GM12878 (cell line): ENCODE data around the gene RABL6. TPM values are rescaled to one million over a fixed set of nuclear protein-coding genes. Genes with fewer than 3 reads are reported as not detected.

Experiments used
- ATAC-seq: fragments of 200-7000 bp; cut with Tn5 transposase; 3 replicates; pipeline ENCODE4 v1.9.1; 2020; ENCODE audit warnings: mild to moderate bottlenecking, moderate library complexity
- BruUV-seq: library from RNA; stranded (reverse); fragments of 400-500 nt; replicated peaks from 2 replicates; lab custom pipeline; 2021; lab: Mats Ljungman, UMichigan
- CTCF ChIA-PET: fragments of 300-600 bp; sonication (Branson Sonifier 250); formaldehyde crosslinking; extraction: SDS; loops from one replicate; lab custom pipeline; 2021; ENCODE audit warnings: inconsistent platforms; lab: Yijun Ruan, JAX
- POLR2A ChIA-PET: fragments of 350-600 bp; formaldehyde crosslinking; extraction: SDS; loops from one replicate; lab custom pipeline; 2021; ENCODE audit warnings: inconsistent platforms; lab: Charles Lee
- RAD21 ChIA-PET: fragments of 300-600 bp; sonication (Branson Sonifier 250); formaldehyde crosslinking; loops from one replicate; lab custom pipeline; 2023; ENCODE audit warnings: antibody characterized with exemption; ENCODE audit not compliant: unreplicated experiment; lab: Charles Lee
- SMC1A ChIA-PET: fragments of 300-600 bp; sonication (Branson Sonifier 250); formaldehyde crosslinking; loops from one replicate; lab custom pipeline; 2023; ENCODE audit not compliant: unreplicated experiment, uncharacterized antibody; lab: Charles Lee
- DNase-seq: peaks from one replicate; pipeline ENCODE4 v3.0.0-alpha.2; 2011; ENCODE audit warnings: low read depth, low spot score
- FAIRE-seq: peaks from 3 replicates; lab custom pipeline; 2011; peaks lifted over from hg19 to GRCh38; lab: Jason Lieb, UNC
- H2AFZ ChIP-seq: 2 replicates; pipeline ENCODE4 v1.6.0; 2011; ENCODE audit warnings: low read depth, low read length, control low read depth; ENCODE audit not compliant: control insufficient read depth
- H3K27ac ChIP-seq: 2 replicates; pipeline ENCODE4 v1.5.1; 2011; ENCODE audit warnings: control low read depth; ENCODE audit not compliant: control insufficient read depth, insufficient read depth
- H3K27me3 ChIP-seq, 2 experiments: replicated peaks in 1 of 2; 2 replicates each; pipeline versions ENCODE4 v1.6.0 to v1.6.1; 2011; ENCODE audit warnings: low read length in 1 of 2; ENCODE audit not compliant: control insufficient read depth in 2 of 2, insufficient read depth in 2 of 2
- H3K36me3 ChIP-seq, 2 experiments: 2 replicates each; pipeline ENCODE4 v1.5.1; 2011; ENCODE audit warnings: low read length in 1 of 2; ENCODE audit not compliant: control insufficient read depth in 2 of 2, insufficient read depth in 2 of 2
- H3K4me1 ChIP-seq: 2 replicates; pipeline ENCODE4 v1.6.1; 2011; ENCODE audit warnings: mild to moderate bottlenecking, low read length, moderate library complexity, mixed read lengths; ENCODE audit not compliant: control insufficient read depth, insufficient read depth
- H3K4me2 ChIP-seq: 2 replicates; pipeline ENCODE4 v1.6.0; 2011; ENCODE audit warnings: control low read depth; ENCODE audit not compliant: control insufficient read depth, insufficient read depth
- H3K4me3 ChIP-seq: fragments of 200-600 bp; sonication (generic); 2 replicates; pipeline ENCODE4 v1.5.1; 2016
- H3K79me2 ChIP-seq: 2 replicates; pipeline ENCODE4 v1.6.0; 2011; ENCODE audit warnings: low read length; ENCODE audit not compliant: control insufficient read depth, insufficient read depth
- H3K9ac ChIP-seq: 2 replicates; pipeline ENCODE4 v1.8.0; 2011; ENCODE audit warnings: low read length, control low read depth, mixed read lengths; ENCODE audit not compliant: control insufficient read depth, insufficient read depth
- H3K9me3 ChIP-seq: replicated peaks from 3 replicates; pipeline ENCODE4 v1.5.1; 2011; ENCODE audit warnings: mild to moderate bottlenecking, low read length; ENCODE audit not compliant: control insufficient read depth, insufficient read depth
- H4K20me1 ChIP-seq: 2 replicates; pipeline ENCODE4 v1.6.0; 2011; ENCODE audit not compliant: control insufficient read depth, insufficient read depth
- ESRRA ChIP-seq: IDR thresholded peaks from 2 replicates; pipeline ENCODE4 v1.6.1; 2012; ENCODE audit warnings: mild to moderate bottlenecking, low read length, improper control_type of control experiment
- MTA2 ChIP-seq: fragments of 450-650 bp; IDR thresholded peaks from 2 replicates; pipeline ENCODE4 v1.6.1; 2016; ENCODE audit warnings: low read depth, mild to moderate bottlenecking, moderate library complexity
- MYB ChIP-seq: fragments of 150-350 bp; IDR thresholded peaks from 2 replicates; pipeline ENCODE4 v1.6.1; 2014; ENCODE audit warnings: mild to moderate bottlenecking, low read depth, low read length, borderline replicate concordance
- NR2F1 ChIP-seq: fragments of 450-650 bp; conservative IDR thresholded peaks from 2 replicates; pipeline ENCODE4 v1.6.1; 2017; ENCODE audit warnings: mild to moderate bottlenecking
- PKNOX1 ChIP-seq: fragments of 450-650 bp; IDR thresholded peaks from 2 replicates; pipeline ENCODE4 v1.6.1; 2016; ENCODE audit warnings: mild to moderate bottlenecking
- POLR2AphosphoS2 ChIP-seq: IDR thresholded peaks from 2 replicates; pipeline ENCODE4 v1.6.1; 2011; ENCODE audit warnings: low read depth, mild to moderate bottlenecking, low read length, improper control_type of control experiment, moderate library complexity
- POLR2AphosphoS5 ChIP-seq: IDR thresholded peaks from 2 replicates; pipeline ENCODE4 v1.6.1; 2011; ENCODE audit warnings: mild to moderate bottlenecking, low read length, inconsistent platforms
- SMC3 ChIP-seq: IDR thresholded peaks from 2 replicates; pipeline ENCODE4 v1.6.1; 2011; ENCODE audit warnings: low read length, improper control_type of control experiment, borderline replicate concordance
- TAF1 ChIP-seq: IDR thresholded peaks from 2 replicates; pipeline ENCODE4 v1.6.1; 2011; ENCODE audit warnings: mild to moderate bottlenecking, low read depth, low read length, borderline replicate concordance
- TBL1XR1 ChIP-seq: IDR thresholded peaks from 2 replicates; pipeline ENCODE4 v1.6.1; 2012; ENCODE audit warnings: low read depth, low read length, improper control_type of control experiment
- WGBS: methylation state at CpG from one replicate; pipeline ENCODE4 v1.1.6; 2016; ENCODE audit warnings: low lambda C conversion rate; ENCODE audit not compliant: insufficient replicate concordance, insufficient coverage; ENCODE audit errors: missing lambda C conversion rate; 5-methylcytosine and 5-hydroxymethylcytosine counted together
- in situ Hi-C: fragments of 300-500 bp; cut with MboI; formaldehyde crosslinking; loops from 9 replicates; pipeline ENCODE4 v1.14.3; 2018; ENCODE audit warnings: mixed read lengths
- intact Hi-C: fragments of 100-400 bp; cut with micrococcal nuclease; formaldehyde crosslinking; loops from one replicate; pipeline ENCODE4 v1.14.2; 2022; ENCODE audit not compliant: unreplicated experiment
- polyA plus RNA-seq, 11 experiments: library from polyadenylated mRNA; depleted of rRNA in 4 of 11; unstranded in 6 of 11; stranded (reverse) in 5 of 11; fragments of >200 nt; fragmentation: Nextera tagmentation in 4 of 11; fragmentation: Illumina TruSeq in 1 of 11; extraction: Ambion mirVana in 4 of 11; extraction: Trizol in 1 of 11; gene quantifications; 1 replicate in 1 of 11; 2 replicates in 10 of 11; pipeline versions ENCODE4 v1.2.1 to v1.2.3, GENCODE V29; 2011 to 2016; ENCODE audit warnings: inconsistent platforms in 2 of 11, missing spikeins in 2 of 11, low read depth in 1 of 11
- total RNA-seq, 4 experiments: library from RNA; depleted of rRNA in 3 of 4; stranded (reverse); fragments of >200 nt in 3 of 4; fragmentation: Illumina TruSeq in 1 of 4; extraction: Trizol in 1 of 4; gene quantifications; 2 replicates each; pipeline versions ENCODE4 v1.2.1 to v1.2.3, GENCODE V29; 2013 to 2021
- TF ChIP-seq, protein P1 (sequence below): fragments of 450-650 bp; IDR thresholded peaks from 2 replicates; pipeline ENCODE4 v1.6.1; 2017; ENCODE audit warnings: mild to moderate bottlenecking, moderate library complexity
- TF ChIP-seq, protein P2 (sequence below): fragments of 150-350 bp; IDR thresholded peaks from 2 replicates; pipeline ENCODE4 v1.6.1; 2014; ENCODE audit warnings: mild to moderate bottlenecking, low read depth, low read length
- TF ChIP-seq, protein P3 (sequence below): IDR thresholded peaks from 2 replicates; pipeline ENCODE4 v1.6.1; 2012; ENCODE audit warnings: improper control_type of control experiment, low read depth, low read length; ENCODE audit not compliant: insufficient replicate concordance

Gene RABL6
- total and polyA plus RNA-seq, 10 of the 15 experiments (the other 5 are each of a cell fraction or from before 2014, with no cell fraction given) = 1.4 to 134 (median 42.7) TPM

DNA sequence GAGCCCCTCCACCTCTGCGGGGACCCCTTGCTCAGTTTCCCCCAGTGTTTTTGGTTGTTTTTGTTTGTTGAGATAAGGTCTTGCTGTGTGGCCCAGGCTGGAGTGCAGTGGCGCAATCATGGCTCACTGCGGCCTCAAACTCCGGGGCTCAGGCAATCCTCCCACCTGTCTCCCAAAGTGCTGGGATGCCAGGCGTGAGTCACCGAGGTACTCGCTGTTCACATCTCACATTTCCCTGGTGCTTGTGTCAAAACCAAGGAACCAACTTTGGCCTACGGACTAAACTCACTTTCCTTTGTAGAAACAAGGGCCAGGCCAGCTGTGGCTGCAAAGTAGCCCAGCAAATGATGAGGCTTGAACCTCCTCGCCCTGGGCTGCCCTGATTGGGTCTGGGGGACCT lies 24.8 kb downstream of the RABL6 start:
- intact Hi-C loops = no loop called here
- Histone ChIP-seq H4K20me1 (no peaks in the 10 kb centered on the region), H3K79me2 (no peaks in the 10 kb centered on the region), H2AFZ (no peak overlapping the region), H3K36me3 (peaks cover 3 to 12% of the 10 kb centered on the region in 2 experiments; a peak in 3 of 4 replicates), H3K4me2 (no peak overlapping the region), H3K4me1 (no peaks in the 10 kb centered on the region), H3K27ac (no peak overlapping the region), H3K4me3 (no peak overlapping the region), H3K27me3 (no peaks in the 10 kb centered on the region), H3K9me3 (no peaks in the 10 kb centered on the region), H3K9ac (no peak overlapping the region)
- ATAC-seq (no peak), DNase-seq (no peak), FAIRE-seq (no peak)
- no TSS peak for BruUV-seq
- in situ Hi-C loops = no loop called here
- SMC1A ChIA-PET = no interaction called here
- CTCF ChIA-PET = interaction anchor here (1.5 kb wide), 1 partner anchor 10 kb away, joined by 4 read pairs; the partner anchor contains the start of gene AJM1
- RAD21 ChIA-PET = no interaction called here
- 96% methylated on average over 9 of the region's 9 CpGs for WGBS
- POLR2A ChIA-PET = no interaction called here
- TF ChIP-seq TBL1XR1 (no peak), ESRRA (no peak), MTA2 (no peak), POLR2AphosphoS2 (no peak), NR2F1 (no peak), POLR2AphosphoS5 (no peak), PKNOX1 (no peak), TAF1 (no peak), MYB (no peak), SMC3 (no peak)
- TF ChIP-seq, protein P1, sequence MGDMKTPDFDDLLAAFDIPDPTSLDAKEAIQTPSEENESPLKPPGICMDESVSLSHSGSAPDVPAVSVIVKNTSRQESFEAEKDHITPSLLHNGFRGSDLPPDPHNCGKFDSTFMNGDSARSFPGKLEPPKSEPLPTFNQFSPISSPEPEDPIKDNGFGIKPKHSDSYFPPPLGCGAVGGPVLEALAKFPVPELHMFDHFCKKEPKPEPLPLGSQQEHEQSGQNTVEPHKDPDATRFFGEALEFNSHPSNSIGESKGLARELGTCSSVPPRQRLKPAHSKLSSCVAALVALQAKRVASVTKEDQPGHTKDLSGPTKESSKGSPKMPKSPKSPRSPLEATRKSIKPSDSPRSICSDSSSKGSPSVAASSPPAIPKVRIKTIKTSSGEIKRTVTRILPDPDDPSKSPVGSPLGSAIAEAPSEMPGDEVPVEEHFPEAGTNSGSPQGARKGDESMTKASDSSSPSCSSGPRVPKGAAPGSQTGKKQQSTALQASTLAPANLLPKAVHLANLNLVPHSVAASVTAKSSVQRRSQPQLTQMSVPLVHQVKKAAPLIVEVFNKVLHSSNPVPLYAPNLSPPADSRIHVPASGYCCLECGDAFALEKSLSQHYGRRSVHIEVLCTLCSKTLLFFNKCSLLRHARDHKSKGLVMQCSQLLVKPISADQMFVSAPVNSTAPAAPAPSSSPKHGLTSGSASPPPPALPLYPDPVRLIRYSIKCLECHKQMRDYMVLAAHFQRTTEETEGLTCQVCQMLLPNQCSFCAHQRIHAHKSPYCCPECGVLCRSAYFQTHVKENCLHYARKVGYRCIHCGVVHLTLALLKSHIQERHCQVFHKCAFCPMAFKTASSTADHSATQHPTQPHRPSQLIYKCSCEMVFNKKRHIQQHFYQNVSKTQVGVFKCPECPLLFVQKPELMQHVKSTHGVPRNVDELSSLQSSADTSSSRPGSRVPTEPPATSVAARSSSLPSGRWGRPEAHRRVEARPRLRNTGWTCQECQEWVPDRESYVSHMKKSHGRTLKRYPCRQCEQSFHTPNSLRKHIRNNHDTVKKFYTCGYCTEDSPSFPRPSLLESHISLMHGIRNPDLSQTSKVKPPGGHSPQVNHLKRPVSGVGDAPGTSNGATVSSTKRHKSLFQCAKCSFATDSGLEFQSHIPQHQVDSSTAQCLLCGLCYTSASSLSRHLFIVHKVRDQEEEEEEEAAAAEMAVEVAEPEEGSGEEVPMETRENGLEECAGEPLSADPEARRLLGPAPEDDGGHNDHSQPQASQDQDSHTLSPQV = no peak
- TF ChIP-seq, protein P2, sequence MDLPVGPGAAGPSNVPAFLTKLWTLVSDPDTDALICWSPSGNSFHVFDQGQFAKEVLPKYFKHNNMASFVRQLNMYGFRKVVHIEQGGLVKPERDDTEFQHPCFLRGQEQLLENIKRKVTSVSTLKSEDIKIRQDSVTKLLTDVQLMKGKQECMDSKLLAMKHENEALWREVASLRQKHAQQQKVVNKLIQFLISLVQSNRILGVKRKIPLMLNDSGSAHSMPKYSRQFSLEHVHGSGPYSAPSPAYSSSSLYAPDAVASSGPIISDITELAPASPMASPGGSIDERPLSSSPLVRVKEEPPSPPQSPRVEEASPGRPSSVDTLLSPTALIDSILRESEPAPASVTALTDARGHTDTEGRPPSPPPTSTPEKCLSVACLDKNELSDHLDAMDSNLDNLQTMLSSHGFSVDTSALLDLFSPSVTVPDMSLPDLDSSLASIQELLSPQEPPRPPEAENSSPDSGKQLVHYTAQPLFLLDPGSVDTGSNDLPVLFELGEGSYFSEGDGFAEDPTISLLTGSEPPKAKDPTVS = no peak
- TF ChIP-seq, protein P3, sequence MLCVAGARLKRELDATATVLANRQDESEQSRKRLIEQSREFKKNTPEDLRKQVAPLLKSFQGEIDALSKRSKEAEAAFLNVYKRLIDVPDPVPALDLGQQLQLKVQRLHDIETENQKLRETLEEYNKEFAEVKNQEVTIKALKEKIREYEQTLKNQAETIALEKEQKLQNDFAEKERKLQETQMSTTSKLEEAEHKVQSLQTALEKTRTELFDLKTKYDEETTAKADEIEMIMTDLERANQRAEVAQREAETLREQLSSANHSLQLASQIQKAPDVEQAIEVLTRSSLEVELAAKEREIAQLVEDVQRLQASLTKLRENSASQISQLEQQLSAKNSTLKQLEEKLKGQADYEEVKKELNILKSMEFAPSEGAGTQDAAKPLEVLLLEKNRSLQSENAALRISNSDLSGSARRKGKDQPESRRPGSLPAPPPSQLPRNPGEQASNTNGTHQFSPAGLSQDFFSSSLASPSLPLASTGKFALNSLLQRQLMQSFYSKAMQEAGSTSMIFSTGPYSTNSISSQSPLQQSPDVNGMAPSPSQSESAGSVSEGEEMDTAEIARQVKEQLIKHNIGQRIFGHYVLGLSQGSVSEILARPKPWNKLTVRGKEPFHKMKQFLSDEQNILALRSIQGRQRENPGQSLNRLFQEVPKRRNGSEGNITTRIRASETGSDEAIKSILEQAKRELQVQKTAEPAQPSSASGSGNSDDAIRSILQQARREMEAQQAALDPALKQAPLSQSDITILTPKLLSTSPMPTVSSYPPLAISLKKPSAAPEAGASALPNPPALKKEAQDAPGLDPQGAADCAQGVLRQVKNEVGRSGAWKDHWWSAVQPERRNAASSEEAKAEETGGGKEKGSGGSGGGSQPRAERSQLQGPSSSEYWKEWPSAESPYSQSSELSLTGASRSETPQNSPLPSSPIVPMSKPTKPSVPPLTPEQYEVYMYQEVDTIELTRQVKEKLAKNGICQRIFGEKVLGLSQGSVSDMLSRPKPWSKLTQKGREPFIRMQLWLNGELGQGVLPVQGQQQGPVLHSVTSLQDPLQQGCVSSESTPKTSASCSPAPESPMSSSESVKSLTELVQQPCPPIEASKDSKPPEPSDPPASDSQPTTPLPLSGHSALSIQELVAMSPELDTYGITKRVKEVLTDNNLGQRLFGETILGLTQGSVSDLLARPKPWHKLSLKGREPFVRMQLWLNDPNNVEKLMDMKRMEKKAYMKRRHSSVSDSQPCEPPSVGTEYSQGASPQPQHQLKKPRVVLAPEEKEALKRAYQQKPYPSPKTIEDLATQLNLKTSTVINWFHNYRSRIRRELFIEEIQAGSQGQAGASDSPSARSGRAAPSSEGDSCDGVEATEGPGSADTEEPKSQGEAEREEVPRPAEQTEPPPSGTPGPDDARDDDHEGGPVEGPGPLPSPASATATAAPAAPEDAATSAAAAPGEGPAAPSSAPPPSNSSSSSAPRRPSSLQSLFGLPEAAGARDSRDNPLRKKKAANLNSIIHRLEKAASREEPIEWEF = no peak
